ENCODE measurements around the gene WDR20. TPM values are rescaled to one million over a fixed set of nuclear protein-coding genes. Genes with fewer than 3 reads are reported as not detected.

The WDR20 gene
- total and polyA plus RNA-seq, 2 donors (not counting 3 experiments of a cell fraction or from before 2014, with no cell fraction given): 12.2 to 22.4 TPM

DNA sequence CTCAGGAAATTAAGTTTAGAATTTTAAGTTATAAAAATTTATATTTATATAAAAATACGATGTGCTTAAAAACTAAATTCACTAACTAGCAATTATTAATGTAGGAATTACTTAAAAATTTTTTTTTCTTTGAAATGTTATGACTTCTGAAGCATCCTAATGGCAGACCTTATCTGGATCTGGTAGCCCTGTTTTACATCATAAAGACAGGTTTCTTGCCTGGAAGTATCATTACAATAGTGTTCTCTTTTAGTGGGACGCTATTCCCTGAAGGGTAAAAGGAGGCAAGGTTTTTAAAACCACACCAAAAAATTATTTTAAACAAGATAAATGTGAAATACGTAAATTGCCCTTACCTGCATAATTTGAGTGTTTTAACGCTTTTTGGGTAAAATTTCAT is 2.1 kb downstream of the WDR20 start:
- Histone ChIP-seq H4K20me1 (replicated peaks; ENCODE audit: control insufficient read depth, extremely low read depth, insufficient read depth, low read length) (no peaks in the 10 kb centered on the region), H3K36me3 (ENCODE audit: control insufficient read depth in 2 of 2, extremely low read depth in 1 of 2, insufficient read depth in 2 of 2, low read length in 2 of 2) (no peaks in the 10 kb centered on the region), H3K4me2 (ENCODE audit: insufficient read depth, low read length) (no peak overlapping the region), H3K4me3 (replicated peaks in 1 of 3; ENCODE audit: insufficient read depth in 1 of 3, low read depth in 1 of 3, low read length in 3 of 3) (no peak overlapping the region), H3K9ac (replicated peaks; ENCODE audit: extremely low read depth, insufficient read depth, low read length) (no peak overlapping the region), H3K27me3 (ENCODE audit: control insufficient read depth in 2 of 2, insufficient read depth in 2 of 2, low read length in 2 of 2) (no peaks in the 10 kb centered on the region), H3K9me3 (replicated peaks; ENCODE audit: control insufficient read depth, insufficient read depth, low read length) (no peaks in the 10 kb centered on the region), H3K79me2 (ENCODE audit: control insufficient read depth, insufficient read depth, low read length) (peaks cover 56% of the 10 kb centered on the region), H3K4me1 (ENCODE audit: control insufficient read depth, extremely low read depth, insufficient read depth, low read length) (peaks cover 17% of the 10 kb centered on the region), H2AFZ (ENCODE audit: low read depth, low read length) (no peak overlapping the region), H3K9me1 (replicated peaks; ENCODE audit: control insufficient read depth, extremely low read depth, insufficient read depth, low read length) (no peaks in the 10 kb centered on the region), H3K27ac (ENCODE audit: insufficient read depth, low read depth, low read length) (no peak overlapping the region)
- no peak for TF ChIP-seq POLR2A (IDR thresholded peaks at IDR 0.05; ENCODE audit: low read depth, low read length)
- TF ChIP-seq, protein P1, sequence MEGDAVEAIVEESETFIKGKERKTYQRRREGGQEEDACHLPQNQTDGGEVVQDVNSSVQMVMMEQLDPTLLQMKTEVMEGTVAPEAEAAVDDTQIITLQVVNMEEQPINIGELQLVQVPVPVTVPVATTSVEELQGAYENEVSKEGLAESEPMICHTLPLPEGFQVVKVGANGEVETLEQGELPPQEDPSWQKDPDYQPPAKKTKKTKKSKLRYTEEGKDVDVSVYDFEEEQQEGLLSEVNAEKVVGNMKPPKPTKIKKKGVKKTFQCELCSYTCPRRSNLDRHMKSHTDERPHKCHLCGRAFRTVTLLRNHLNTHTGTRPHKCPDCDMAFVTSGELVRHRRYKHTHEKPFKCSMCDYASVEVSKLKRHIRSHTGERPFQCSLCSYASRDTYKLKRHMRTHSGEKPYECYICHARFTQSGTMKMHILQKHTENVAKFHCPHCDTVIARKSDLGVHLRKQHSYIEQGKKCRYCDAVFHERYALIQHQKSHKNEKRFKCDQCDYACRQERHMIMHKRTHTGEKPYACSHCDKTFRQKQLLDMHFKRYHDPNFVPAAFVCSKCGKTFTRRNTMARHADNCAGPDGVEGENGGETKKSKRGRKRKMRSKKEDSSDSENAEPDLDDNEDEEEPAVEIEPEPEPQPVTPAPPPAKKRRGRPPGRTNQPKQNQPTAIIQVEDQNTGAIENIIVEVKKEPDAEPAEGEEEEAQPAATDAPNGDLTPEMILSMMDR (IDR thresholded peaks at IDR 0.05; ENCODE audit: extremely low read depth in 1 of 2, insufficient read depth in 1 of 2, low read depth in 1 of 2, low read length in 2 of 2): no peak
- TF ChIP-seq POLR2AphosphoS5 (IDR thresholded peaks at IDR 0.05; ENCODE audit: insufficient read depth, low read depth, low read length): no peak
- TF ChIP-seq JUN (IDR thresholded peaks at IDR 0.05; ENCODE audit: borderline replicate concordance, insufficient read depth, insufficient read length, low read depth): no peak
- no peak for TF ChIP-seq MYC (IDR thresholded peaks at IDR 0.05; ENCODE audit: low read depth, low read length)
- no peak for TF ChIP-seq GATA2 (IDR thresholded peaks at IDR 0.05; ENCODE audit: insufficient read depth, insufficient read length, low read depth, low read length)
- no peak for TF ChIP-seq EZH2 (IDR thresholded peaks at IDR 0.05; ENCODE audit: borderline replicate concordance, low read depth, low read length, severe bottlenecking)
- no peak for TF ChIP-seq FOS (IDR thresholded peaks at IDR 0.05; ENCODE audit: borderline replicate concordance, insufficient read depth, low read length)
- TF ChIP-seq, protein P2, sequence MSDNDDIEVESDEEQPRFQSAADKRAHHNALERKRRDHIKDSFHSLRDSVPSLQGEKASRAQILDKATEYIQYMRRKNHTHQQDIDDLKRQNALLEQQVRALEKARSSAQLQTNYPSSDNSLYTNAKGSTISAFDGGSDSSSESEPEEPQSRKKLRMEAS (IDR thresholded peaks at IDR 0.05; ENCODE audit: insufficient read depth, insufficient read length): no peak
- POLR2A ChIA-PET: no interaction called here
- CTCF ChIA-PET: no interaction called here
- intact Hi-C loops (cut with micrococcal nuclease): no loop called here
- FAIRE-seq: no peak
- dilution Hi-C loops (cut with MboI; ENCODE audit: extremely low pct_ligation_motif_present, low sequenced_read_pairs): no loop called here
- DNase-seq (ENCODE audit: low read depth, low spot score): no peak
- no TSS peak for BruUV-seq (replicated peaks)
